HG02588 (cell line): Measurements from ENCODE around the gene SPATA13.
A peak's percentile ranks its signal among the peaks of the same experiment; 100 is the strongest.
"Not testable (repeated sequence)": the region's sequence is repeated elsewhere in the genome, so short reads cannot be mapped to it uniquely, and the experiment has no call there.

ENCODE experiments used
- ATAC-seq: cut with Tn5 transposase; IDR thresholded peaks from one replicate; pipeline ENCODE4 v1.9.1; 2021; ENCODE audit warnings: mild to moderate bottlenecking, moderate library complexity; ENCODE audit not compliant: unreplicated experiment

Gene SPATA13

DNA sequence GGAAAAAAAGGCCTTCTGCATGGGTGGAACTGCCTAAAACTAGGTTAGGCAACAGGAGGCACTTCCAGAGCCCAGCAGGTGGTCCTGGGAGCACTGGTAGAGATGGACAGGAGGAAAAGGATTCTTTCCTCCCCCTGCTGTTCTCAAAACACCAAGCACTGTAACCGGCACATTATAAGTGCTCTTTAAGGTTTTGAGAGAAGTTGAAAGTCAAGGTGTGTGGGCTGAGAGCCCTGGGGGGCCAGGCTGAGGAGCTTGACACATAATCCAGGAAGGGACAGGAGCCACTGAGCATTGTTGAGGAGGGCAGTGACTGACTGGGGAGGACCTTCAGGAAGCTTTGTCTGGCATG, 32.3 kb downstream of the SPATA13 start:
- no peak for ATAC-seq

DNA sequence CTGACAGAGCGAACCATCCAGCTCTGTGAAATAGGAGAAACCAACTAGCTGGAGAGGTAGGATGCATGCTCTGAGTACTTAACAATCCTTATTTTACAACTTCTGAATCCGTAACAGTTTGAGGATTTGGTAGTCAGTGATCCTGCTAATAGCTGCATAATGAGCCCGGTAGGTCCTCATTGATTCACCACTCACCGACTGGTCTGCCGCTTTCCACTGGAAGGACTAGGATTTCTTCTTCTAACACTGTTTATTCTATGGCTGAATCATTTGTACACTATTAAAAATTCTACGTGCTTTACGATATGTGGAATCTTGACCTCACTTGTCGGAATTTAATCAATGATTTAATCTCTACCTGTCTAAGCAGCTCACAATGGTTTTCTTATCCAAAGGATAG, 33.9 kb downstream of the SPATA13 start:
- ATAC-seq: no peak

DNA sequence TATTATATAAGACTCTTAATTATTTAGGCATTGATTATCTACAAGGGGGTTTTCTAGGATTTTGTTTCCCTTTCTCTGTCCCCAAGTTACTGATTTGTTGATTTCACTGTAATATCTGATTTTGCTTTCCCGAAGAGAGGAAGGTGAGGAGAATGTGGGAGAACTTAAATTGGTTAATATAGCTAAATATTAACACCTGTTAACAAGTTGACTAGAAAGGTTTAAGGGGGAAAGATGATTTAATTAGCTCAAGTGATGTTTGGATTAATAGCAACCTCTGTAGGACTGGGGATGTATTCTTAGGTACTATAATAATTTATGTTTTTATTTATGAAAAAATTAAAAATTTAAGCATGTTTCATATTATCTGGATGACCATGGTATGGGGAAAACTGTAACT, 35.1 kb downstream of the SPATA13 start:
- ATAC-seq: no peak

DNA sequence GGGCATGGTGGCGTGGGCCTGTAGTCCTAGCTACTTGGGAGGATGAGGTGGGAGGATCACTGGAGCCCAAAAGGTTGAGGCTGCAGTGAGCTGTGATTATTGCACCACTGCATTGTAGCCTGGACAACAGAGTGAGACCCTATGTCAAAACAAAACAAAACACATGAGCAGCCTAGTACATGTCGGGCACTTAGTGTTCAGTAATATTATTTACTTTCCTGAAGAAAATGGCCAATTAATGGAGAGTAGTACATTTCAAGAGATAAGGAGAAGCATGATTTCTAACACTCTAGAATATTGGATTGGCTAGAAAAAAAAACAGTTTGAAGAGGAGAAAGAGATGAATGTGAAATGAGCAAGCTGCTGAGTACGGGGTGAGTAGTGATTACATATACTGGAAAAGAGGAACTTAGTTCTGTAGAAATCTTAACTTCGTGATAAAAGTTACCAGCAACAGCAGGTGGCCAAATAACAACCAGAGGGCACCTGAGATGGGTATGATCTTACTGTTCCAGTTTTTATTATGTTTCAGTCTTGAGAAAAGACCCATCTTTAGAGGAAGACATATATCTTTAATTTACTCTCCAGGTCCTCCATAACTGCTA, 36.2 kb downstream of the SPATA13 start:
- no peak for ATAC-seq

DNA sequence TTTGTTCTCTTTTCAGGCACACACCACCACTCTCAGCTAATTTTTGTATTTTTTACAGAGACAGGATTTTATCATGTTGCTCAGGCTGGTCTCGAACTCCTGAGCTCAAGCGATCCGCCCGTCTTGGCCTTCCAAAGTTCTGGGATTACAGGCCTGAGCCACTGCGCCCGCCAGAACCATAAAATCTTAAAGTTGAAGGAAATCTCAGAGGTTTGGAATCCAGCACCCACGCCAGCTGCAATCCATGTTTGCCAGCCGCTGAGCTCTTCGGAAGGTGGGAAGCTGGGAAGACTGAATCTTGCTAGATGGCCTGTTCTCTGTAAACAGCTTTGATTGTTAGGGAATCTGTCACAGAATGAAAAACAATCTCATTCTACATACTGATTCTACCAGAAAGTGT, 38.5 kb downstream of the SPATA13 start:
- no peak for ATAC-seq

DNA sequence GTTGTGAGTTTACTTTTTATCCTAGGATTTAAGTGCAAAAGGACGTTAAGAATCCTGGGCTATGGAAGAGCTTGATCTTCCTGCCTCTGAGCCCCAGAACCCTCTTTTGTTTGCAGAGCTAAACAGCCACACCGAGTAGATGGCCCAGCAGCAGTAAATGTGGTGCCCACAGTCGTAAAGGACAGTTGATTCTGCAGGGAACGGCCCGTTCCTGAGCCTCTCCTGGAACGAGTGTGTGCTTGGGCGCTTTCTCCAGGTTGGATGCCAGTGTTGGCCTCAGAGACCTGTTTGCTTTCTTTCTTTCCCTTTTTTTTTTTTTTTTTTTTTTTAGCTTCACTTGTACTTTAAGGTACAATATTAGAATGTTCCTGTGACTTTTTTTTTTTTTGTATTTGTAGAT, 41.7 kb downstream of the SPATA13 start:
- ATAC-seq: no peak

DNA sequence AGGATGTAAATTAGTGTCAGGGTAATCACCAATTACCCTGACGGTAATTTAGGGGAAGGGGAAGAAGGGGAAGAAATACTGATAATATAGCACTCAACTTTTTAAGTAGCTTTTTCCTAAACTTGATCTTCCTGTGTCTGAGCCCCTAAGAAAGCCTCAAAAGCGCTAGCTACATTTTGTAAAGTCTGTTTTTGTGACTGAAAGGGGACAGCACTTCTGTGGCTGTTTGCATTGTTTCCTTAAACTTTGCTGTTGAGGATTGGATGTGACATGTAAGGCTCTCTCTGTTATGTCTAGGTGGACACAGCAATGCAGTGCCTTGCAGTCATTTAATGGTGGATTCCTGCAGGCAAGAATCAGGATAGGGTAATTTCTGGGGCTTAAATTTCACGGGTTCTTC, 42.8 kb downstream of the SPATA13 start:
- no peak for ATAC-seq

DNA sequence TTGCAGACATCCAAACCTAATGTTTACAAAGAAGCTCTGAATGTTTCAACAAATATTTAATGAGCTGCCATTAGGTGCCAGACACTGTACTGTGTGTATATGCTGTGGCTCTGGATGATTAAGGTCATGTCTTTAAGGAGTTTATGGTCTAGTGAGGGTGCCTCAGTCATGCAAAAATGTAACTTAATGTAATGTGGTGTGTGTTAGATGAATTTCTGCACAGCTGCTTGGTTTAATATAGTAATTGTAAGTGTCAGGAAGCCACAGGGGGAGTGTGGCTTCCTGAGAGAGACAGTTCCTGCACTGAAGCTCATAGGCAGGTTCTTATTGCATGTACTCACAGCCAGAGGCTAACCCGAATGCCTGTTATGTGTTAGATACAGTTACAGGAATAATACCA, 43.3 kb downstream of the SPATA13 start:
- ATAC-seq: peak; percentile 68

DNA sequence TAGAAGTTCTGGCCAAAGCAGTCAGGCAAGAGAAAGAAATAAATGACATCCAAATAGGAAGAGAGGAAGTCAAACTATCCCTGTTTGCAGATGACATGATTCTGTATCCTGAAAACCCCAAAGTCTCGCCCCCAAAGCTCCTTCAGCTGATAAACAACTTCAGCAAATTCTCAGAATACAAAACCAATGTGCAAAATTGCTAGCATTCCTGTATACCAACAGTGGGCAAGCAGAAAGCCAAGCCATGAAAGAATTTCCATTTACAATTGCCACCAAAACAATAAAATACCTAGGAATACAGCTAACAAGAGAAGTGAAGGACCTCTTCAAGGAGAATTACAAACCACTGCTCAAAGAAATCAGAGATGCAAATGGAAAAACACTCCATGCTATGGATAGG, 44.6 kb downstream of the SPATA13 start:
- not testable (repeated sequence) for ATAC-seq

DNA sequence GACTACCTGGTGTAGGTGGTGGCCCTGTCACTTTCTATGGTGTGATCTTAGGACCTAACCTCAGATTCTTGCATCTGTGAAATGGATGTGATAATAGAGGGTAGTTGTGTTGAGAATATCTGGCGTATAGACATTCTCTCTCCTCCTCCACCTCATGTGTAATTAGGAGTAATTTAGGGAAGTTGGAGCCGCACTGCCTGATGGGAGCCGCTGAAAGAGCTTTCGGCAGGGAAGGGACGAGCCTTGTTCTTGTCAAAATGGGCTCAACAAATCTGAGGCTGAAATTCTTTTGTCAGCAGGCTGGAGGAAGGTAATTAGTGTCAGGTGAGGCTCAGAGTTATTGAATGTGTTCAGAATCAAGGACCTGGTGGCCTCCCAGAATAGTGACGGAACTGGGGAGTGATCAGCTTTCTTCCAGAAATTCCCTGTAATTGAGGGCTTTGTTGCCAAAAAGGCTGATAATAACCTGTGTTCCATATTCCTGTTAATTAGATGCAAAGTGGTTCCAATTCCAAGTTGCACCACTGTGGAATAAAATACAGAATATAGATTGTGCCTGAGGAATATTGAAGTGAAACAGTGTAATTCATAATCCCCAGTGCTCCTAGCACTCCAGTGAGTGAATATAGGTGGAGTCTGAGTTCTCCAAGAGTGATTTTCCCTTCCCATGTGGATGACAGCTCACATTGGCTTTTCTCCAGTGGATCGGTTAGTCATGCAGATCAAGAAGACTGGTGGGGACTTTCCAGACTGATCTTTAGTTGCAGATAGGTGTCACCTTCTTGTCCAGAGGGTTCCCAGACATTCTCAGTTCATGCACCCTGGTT, 47.5 kb downstream of the SPATA13 start:
- no peak for ATAC-seq

DNA sequence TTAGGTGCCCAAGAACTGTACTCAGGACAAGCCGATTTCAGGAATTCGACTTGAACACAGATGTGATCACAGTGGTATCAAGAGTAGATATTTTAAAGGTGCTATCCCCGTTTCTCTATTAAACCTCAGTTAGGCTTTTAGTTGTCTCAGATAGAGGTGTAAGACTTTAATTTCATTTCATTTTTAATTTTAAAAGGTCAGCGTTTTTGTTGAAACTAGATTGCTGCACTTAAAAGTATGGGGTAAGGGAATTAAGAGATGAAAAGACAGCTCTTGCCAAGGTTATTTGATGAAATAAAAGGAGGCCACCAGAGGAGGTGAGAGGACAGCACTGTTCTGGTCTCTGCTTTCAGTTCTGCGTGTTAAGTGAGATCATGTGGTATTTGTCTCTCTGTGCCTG, 48.6 kb downstream of the SPATA13 start:
- ATAC-seq: no peak

DNA sequence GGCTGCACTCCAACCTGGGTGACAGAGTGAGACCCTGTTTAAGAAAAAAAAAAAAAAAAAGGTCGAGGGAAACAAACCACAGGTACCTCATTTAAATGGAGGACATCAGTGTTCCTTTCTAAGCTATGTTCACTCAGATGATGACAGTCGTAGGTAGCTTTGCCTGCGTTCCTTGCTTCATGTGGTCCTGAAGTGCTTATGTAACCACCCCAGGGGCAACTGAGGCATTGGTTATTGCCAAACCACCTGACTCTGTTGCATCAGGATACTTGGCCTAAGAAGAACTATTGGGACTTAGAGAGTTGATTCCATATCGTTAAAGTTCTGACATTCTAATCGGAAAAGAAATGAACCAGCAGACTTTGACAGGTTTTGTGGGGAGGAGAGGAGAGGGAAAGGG, 51.7 kb downstream of the SPATA13 start:
- ATAC-seq: no peak

DNA sequence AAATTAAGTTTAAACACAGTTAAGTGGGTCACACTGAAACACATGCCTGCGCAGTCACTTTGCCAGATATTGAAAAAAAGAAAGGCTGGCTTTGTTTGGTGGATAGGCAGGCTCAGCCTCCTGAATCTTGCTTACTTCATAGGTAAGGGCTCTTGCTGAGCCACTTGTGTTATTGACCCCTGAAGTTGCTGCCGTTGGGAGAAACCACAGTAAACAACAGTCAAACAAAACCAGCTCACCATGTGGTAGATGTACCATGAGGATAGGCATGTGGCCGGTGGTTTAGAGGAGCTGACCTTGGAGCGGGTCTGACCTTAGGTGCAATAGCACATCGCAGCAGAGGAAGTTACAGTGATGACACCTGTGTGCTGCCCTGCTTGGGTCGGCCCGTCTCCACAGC, 52.2 kb downstream of the SPATA13 start:
- no peak for ATAC-seq

DNA sequence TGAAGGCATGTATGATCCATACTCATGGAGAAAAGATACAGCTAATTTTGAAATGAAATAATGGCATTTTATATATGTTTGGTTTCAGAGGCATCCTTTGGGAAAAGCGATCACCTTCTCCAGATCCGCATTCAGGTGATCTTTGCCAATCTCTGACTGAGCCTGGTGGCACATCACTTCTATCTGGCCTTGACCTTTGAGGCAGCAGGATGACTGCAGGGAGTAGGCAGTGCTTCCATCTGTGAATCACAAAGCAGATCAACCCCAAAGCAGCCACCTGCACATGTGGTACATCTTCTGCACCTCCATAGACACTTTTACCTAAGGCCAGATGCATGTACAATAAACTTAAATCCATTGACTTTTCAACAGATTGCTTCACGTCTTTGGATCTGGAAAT, 53.4 kb downstream of the SPATA13 start:
- ATAC-seq: no peak

DNA sequence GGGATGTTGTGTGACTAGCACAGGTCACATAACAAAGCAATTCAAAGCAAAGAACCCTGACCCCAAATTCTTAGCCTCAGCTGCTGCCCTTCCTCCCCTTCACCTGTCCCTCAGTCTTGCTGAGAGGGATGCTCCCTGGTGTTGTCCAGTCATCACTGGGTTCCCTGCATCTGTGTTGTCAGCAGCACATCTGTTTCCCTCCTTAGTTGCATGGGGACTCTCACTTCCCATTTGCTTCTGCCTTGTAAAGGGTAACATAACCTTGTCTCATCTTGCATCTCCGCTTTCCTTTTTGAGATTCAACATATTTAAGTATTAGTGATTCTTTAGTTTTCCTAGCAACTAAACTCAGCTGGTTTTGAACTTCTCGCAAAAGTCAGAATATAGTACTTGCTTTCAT, 54.0 kb downstream of the SPATA13 start:
- peak; percentile 56 for ATAC-seq

DNA sequence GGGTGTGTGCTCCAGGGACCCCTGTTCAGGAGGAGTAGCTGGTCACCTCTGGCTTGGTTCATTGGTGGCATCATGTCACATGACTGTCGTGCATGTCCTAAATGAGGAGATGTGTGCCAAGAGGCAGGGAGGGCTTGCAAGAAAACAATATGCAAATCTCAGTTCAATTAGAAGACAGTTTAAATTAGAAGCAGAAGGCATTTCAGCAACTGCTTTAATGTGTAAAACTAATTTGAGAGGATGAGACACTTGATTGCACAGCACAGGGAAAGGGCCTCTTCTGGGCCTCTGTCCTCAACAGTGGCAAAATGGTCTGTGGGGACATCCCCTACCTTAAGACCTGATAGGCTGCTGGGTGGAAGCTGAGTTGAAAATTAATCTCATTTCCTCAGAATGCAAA, 54.6 kb downstream of the SPATA13 start:
- ATAC-seq: peak; percentile 48

DNA sequence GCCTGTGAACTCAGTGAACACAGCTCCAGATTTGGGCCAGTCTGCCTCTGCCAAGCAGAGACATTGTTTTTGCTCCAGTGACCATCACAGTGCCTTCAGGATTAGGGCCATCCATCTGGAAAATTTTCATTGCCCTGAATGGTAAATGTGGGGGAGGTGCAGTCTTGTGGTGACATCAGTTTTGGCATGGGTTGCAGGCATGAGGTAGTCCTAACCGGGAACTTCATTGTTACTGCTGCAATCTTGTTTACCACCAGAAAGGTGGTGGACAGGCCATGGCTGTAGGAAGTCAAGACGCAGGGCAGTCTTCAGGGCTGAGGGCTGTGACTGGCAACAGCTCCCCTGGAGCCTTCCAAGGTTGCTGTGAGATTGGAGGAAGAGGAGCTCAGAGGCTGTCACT, 55.2 kb downstream of the SPATA13 start:
- ATAC-seq: no peak

DNA sequence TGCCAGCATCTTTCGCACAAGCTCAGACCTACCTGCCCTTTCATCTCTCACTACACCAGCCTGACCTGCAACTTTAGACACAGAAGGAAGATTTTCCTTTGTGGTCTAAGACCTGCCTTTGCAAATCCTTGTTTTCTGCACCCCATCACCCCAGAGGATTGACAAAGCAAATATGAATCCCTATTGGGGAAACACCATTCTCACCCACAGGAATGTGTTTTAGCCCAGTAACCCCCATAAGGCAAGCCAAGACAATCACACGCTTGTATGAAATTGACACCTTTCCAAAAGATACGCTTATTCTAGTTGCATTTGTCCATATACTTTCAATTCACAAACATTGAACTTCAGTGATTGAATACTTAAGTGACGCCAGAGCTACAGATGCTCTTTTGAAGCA, 55.7 kb downstream of the SPATA13 start:
- ATAC-seq: no peak

DNA sequence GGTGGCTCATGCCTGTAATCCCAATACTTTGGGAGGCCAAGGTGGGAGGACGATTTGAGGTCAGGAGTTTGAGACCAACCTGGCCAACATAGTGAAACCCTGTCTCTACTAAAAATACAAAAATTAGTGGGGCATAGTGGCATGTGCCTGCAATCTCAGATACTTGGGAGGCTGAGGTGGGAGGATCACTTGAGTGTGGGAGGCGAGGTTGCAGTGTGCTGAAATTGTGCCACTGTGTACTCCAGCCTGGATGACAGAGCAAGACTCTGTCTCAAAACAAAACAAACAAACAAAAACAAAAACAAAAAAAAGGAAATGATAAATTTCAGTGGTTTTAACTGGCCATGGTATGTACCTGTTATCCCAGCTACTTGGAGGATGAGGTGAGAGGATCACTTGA, 56.3 kb downstream of the SPATA13 start:
- not testable (repeated sequence) for ATAC-seq

DNA sequence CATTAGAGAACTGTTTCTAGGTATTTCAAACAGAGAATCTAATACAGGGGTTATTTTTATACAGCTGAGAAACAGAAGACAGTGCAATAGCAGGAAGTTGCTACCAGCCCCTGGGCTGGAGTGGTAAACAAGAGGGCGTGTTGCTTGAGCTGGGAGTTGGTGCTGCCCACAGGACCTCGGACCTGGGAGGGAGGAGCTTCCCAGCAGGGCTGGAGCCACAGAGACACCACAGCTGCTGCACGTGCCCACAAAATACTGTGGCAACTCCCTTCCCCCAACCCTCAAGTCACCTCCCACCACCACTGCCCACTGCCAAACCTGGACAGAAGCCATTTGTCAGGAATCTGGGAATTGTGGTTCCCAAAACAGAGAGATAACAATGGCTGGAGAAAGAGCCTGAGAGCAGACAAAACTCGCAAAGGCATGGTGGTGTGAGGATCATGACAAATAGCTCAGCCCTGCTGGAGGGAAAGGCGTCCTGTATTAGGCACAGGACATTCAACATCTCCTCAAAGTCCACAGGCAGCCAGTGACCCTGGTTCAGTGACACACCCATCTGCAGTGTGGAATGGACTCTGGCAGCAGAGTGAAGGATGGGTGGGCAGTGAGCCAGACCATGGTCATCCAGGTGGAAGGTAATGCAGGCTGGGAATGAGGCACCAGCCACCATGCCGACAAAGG, 57.2 kb downstream of the SPATA13 start:
- ATAC-seq: peak; percentile 41

DNA sequence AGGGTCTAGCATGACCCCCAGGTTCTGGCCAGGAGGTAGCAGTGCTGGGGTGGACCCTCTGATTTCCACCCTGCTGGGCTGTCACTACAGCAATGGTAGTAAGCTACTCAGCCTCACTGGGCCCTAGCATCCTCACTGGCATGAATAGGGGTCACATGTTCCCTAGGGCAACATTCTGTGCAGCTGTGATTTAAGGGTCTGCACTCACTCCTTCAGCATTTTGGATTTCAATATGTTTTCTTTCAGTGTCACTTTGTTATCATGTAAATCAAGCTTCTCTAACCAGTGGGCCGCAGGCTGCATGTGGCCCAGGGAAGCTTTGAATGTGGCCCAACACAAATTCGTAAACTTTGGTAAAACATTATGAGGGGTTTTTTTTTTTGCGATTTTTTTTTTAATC, 57.8 kb downstream of the SPATA13 start:
- no peak for ATAC-seq

DNA sequence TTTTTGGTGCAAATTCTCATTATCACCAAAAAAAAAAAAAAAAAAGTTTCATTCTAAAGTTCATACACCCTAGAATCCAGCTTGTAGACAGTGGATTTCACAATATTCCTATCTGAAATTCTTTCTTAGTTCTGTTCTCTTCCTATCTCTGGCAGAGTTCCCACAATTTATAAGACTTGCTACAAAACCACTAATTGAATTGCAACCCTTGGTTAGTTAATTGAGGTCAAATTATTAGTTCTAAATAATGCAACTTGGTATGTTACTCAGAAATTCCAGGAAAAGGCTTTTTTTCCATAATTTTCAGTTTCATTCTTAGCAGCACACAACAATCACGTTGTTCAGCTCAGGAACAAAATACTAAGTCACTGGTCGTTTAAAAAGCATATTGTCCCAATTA, 58.5 kb downstream of the SPATA13 start:
- no peak for ATAC-seq
